ENCODE data around the gene PARK7. TPM values are rescaled to one million over a fixed set of nuclear protein-coding genes. Genes with fewer than 3 reads are reported as not detected.

PARK7 gene
- total and polyA plus RNA-seq, 2 experiments from 2014 or later = 178 to 679 TPM

DNA sequence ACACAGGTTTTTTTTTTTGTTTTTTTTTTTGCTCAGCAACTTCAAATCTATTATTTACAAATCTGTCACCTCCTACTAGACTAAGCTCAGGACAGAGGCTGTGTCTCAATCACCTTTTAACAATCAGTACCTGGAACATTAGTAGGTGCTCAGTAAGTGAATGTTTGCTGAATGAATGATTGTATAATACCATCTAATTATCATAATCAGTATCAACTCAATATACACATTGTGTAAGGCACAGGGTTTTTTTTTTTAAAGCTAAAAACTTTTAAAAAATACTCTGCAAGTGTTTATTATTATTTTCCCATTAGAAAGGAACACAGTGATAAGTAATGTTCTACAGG is 55.4 kb downstream of the PARK7 start (continued):
- TF ChIP-seq, protein P1, sequence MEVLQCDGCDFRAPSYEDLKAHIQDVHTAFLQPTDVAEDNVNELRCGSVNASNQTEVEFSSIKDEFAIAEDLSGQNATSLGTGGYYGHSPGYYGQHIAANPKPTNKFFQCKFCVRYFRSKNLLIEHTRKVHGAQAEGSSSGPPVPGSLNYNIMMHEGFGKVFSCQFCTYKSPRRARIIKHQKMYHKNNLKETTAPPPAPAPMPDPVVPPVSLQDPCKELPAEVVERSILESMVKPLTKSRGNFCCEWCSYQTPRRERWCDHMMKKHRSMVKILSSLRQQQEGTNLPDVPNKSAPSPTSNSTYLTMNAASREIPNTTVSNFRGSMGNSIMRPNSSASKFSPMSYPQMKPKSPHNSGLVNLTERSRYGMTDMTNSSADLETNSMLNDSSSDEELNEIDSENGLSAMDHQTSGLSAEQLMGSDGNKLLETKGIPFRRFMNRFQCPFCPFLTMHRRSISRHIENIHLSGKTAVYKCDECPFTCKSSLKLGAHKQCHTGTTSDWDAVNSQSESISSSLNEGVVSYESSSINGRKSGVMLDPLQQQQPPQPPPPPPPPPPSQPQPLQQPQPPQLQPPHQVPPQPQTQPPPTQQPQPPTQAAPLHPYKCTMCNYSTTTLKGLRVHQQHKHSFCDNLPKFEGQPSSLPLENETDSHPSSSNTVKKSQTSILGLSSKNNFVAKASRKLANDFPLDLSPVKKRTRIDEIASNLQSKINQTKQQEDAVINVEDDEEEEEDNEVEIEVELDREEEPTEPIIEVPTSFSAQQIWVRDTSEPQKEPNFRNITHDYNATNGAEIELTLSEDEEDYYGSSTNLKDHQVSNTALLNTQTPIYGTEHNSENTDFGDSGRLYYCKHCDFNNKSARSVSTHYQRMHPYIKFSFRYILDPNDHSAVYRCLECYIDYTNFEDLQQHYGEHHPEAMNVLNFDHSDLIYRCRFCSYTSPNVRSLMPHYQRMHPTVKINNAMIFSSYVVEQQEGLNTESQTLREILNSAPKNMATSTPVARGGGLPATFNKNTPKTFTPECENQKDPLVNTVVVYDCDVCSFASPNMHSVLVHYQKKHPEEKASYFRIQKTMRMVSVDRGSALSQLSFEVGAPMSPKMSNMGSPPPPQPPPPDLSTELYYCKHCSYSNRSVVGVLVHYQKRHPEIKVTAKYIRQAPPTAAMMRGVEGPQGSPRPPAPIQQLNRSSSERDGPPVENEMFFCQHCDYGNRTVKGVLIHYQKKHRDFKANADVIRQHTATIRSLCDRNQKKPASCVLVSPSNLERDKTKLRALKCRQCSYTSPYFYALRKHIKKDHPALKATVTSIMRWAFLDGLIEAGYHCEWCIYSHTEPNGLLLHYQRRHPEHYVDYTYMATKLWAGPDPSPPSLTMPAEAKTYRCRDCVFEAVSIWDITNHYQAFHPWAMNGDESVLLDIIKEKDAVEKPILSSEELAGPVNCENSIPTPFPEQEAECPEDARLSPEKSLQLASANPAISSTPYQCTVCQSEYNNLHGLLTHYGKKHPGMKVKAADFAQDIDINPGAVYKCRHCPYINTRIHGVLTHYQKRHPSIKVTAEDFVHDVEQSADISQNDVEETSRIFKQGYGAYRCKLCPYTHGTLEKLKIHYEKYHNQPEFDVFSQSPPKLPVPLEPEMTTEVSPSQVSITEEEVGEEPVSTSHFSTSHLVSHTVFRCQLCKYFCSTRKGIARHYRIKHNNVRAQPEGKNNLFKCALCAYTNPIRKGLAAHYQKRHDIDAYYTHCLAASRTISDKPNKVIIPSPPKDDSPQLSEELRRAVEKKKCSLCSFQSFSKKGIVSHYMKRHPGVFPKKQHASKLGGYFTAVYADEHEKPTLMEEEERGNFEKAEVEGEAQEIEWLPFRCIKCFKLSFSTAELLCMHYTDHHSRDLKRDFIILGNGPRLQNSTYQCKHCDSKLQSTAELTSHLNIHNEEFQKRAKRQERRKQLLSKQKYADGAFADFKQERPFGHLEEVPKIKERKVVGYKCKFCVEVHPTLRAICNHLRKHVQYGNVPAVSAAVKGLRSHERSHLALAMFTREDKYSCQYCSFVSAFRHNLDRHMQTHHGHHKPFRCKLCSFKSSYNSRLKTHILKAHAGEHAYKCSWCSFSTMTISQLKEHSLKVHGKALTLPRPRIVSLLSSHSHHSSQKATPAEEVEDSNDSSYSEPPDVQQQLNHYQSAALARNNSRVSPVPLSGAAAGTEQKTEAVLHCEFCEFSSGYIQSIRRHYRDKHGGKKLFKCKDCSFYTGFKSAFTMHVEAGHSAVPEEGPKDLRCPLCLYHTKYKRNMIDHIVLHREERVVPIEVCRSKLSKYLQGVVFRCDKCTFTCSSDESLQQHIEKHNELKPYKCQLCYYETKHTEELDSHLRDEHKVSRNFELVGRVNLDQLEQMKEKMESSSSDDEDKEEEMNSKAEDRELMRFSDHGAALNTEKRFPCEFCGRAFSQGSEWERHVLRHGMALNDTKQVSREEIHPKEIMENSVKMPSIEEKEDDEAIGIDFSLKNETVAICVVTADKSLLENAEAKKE (CRISPR knock-in tag; IDR thresholded peaks at IDR 0.05) = no peak
- TF ChIP-seq, protein P2, sequence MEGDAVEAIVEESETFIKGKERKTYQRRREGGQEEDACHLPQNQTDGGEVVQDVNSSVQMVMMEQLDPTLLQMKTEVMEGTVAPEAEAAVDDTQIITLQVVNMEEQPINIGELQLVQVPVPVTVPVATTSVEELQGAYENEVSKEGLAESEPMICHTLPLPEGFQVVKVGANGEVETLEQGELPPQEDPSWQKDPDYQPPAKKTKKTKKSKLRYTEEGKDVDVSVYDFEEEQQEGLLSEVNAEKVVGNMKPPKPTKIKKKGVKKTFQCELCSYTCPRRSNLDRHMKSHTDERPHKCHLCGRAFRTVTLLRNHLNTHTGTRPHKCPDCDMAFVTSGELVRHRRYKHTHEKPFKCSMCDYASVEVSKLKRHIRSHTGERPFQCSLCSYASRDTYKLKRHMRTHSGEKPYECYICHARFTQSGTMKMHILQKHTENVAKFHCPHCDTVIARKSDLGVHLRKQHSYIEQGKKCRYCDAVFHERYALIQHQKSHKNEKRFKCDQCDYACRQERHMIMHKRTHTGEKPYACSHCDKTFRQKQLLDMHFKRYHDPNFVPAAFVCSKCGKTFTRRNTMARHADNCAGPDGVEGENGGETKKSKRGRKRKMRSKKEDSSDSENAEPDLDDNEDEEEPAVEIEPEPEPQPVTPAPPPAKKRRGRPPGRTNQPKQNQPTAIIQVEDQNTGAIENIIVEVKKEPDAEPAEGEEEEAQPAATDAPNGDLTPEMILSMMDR (conservative IDR thresholded peaks at IDR 0.05; ENCODE audit: low read depth in 2 of 2) = no peak
- TF ChIP-seq ZNF114 (CRISPR knock-in tag; IDR thresholded peaks at IDR 0.05) (no peak), NANOG (IDR thresholded peaks at IDR 0.05; ENCODE audit: borderline replicate concordance) (no peak), EZH2 (IDR thresholded peaks at IDR 0.05; ENCODE audit: low read depth, unreplicated experiment) (no peak), CREB1 (CRISPR knock-in tag; IDR thresholded peaks at IDR 0.05; ENCODE audit: low read depth) (no peak), JUNB (IDR thresholded peaks at IDR 0.05; ENCODE audit: unreplicated experiment) (no peak)
- TF ChIP-seq, protein P3, sequence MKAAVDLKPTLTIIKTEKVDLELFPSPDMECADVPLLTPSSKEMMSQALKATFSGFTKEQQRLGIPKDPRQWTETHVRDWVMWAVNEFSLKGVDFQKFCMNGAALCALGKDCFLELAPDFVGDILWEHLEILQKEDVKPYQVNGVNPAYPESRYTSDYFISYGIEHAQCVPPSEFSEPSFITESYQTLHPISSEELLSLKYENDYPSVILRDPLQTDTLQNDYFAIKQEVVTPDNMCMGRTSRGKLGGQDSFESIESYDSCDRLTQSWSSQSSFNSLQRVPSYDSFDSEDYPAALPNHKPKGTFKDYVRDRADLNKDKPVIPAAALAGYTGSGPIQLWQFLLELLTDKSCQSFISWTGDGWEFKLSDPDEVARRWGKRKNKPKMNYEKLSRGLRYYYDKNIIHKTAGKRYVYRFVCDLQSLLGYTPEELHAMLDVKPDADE (IDR thresholded peaks at IDR 0.05) = no peak

Measured in GM23338 (cell line).